WTC11 (cell line): Measurements from ENCODE around the gene PDZD11. TPM values are rescaled to one million over a fixed set of nuclear protein-coding genes. Genes with fewer than 3 reads are reported as not detected.
"Not testable (repeated sequence)": the region's sequence is repeated elsewhere in the genome, so short reads cannot be mapped to it uniquely, and the experiment has no call there.

Source experiments
- ATAC-seq: fragments of 200-7000 bp; cut with Tn5 transposase; 2 replicates; pipeline ENCODE4 v1.10.0; 2021; ENCODE audit warnings: mild to moderate bottlenecking, moderate library complexity
- CTCF ChIA-PET: fragments of 300-600 bp; sonication (Branson Sonifier 250); formaldehyde crosslinking; loops from one replicate; lab custom pipeline; 2021; ENCODE audit warnings: antibody characterized with exemption; lab: Charles Lee
- POLR2A ChIA-PET: fragments of 350-600 bp; sonication (Branson Sonifier 250); formaldehyde crosslinking; loops from one replicate; lab custom pipeline; 2021; ENCODE audit warnings: antibody characterized with exemption; lab: Charles Lee
- DNase-seq: peaks from one replicate; pipeline ENCODE4 v3.0.0; 2021; ENCODE audit warnings: low spot score
- H3K27ac Mint-ChIP-seq: 2 replicates; pipeline ENCODE4 v1.8.0; 2021; ENCODE audit warnings: mixed read lengths
- H3K27me3 Mint-ChIP-seq: 2 replicates; pipeline ENCODE4 v1.8.0; 2021; ENCODE audit warnings: low read depth, mild to moderate bottlenecking, moderate library complexity, mixed read lengths
- H3K36me3 Mint-ChIP-seq: 2 replicates; pipeline ENCODE4 v1.8.0; 2021; ENCODE audit warnings: mixed read lengths
- H3K4me1 Mint-ChIP-seq: 2 replicates; pipeline ENCODE4 v1.8.0; 2022; ENCODE audit warnings: mixed read lengths
- H3K4me3 Mint-ChIP-seq: 2 replicates; pipeline ENCODE4 v1.8.0; 2021; ENCODE audit warnings: mild to moderate bottlenecking, moderate library complexity, mixed read lengths
- H3K9me3 Mint-ChIP-seq: 2 replicates; pipeline ENCODE4 v1.8.0; 2021; ENCODE audit warnings: mixed read lengths
- AFF4 ChIP-seq: sonication (generic); formaldehyde crosslinking; IDR thresholded peaks from 2 replicates; pipeline ENCODE4 v1.8.1; 2023; ENCODE audit warnings: mild to moderate bottlenecking, missing genetic modification reagents, borderline replicate concordance
- AR ChIP-seq: fragments of 250-450 bp; sonication (Bioruptor Pico); IDR thresholded peaks from 2 replicates; pipeline ENCODE4 v1.9.0; 2021; ENCODE audit warnings: mild to moderate bottlenecking
- E2F1 ChIP-seq: sonication (generic); formaldehyde crosslinking; IDR thresholded peaks from 2 replicates; pipeline ENCODE4 v1.8.0; 2022; ENCODE audit warnings: mild to moderate bottlenecking, missing genetic modification reagents
- E2F4 ChIP-seq: sonication (generic); formaldehyde crosslinking; IDR thresholded peaks from 2 replicates; pipeline ENCODE4 v1.8.1; 2022; ENCODE audit warnings: low read depth, mild to moderate bottlenecking, moderate library complexity, missing genetic modification reagents, borderline replicate concordance
- ESRRA ChIP-seq: sonication (generic); formaldehyde crosslinking; IDR thresholded peaks from 2 replicates; pipeline ENCODE4 v1.8.1; 2022; ENCODE audit warnings: mild to moderate bottlenecking, missing genetic modification reagents, borderline replicate concordance
- GABPB1 ChIP-seq: sonication (generic); formaldehyde crosslinking; IDR thresholded peaks from 2 replicates; pipeline ENCODE4 v1.8.1; 2023; ENCODE audit warnings: mild to moderate bottlenecking, missing genetic modification reagents
- HMGXB4 ChIP-seq: sonication (generic); formaldehyde crosslinking; IDR thresholded peaks from 2 replicates; pipeline ENCODE4 v1.8.1; 2023; ENCODE audit warnings: mild to moderate bottlenecking, moderate library complexity, missing genetic modification reagents
- IRF2 ChIP-seq: sonication (generic); formaldehyde crosslinking; IDR thresholded peaks from 2 replicates; pipeline ENCODE4 v1.8.0; 2022; ENCODE audit warnings: low read depth, missing genetic modification reagents, borderline replicate concordance
- PRDM15 ChIP-seq: sonication (generic); formaldehyde crosslinking; IDR thresholded peaks from 2 replicates; pipeline ENCODE4 v1.8.0; 2022; ENCODE audit warnings: missing genetic modification reagents
- PRRX2 ChIP-seq: fragments of 250-450 bp; sonication (Bioruptor Pico); IDR thresholded peaks from 2 replicates; pipeline ENCODE4 v1.8.0; 2021; ENCODE audit warnings: mild to moderate bottlenecking
- ZNF138 ChIP-seq: sonication (generic); formaldehyde crosslinking; conservative IDR thresholded peaks from 2 replicates; pipeline ENCODE4 v1.8.1; 2022; ENCODE audit warnings: mild to moderate bottlenecking, moderate library complexity, missing genetic modification reagents
- ZNF219 ChIP-seq: sonication (generic); formaldehyde crosslinking; IDR thresholded peaks from 2 replicates; pipeline ENCODE4 v1.8.0; 2023; ENCODE audit warnings: missing genetic modification reagents, mild to moderate bottlenecking, borderline replicate concordance
- ZNF232 ChIP-seq: sonication (generic); formaldehyde crosslinking; IDR thresholded peaks from 2 replicates; pipeline ENCODE4 v1.8.0; 2022; ENCODE audit warnings: mild to moderate bottlenecking, missing genetic modification reagents
- total RNA-seq: library from RNA; stranded (reverse); gene quantifications from 3 replicates; pipeline ENCODE4 v1.2.3, GENCODE V29; 2021

PDZD11 gene
- total RNA-seq, 1 experiment from 2014 or later: 27.8 TPM

GRCh38 chrX:70279081-70279480, 10.6 kb downstream of the PDZD11 start (continued):
- TF ChIP-seq HMGXB4 (CRISPR knock-in tag) (no peak), PRRX2 (CRISPR knock-in tag) (no peak), IRF2 (CRISPR knock-in tag) (no peak), PRDM15 (CRISPR knock-in tag) (no peak), ESRRA (no peak), ZNF232 (no peak)

- H3K4me3 Mint-ChIP-seq, DNase-seq, ATAC-seq, H3K27ac Mint-ChIP-seq, H3K27me3 Mint-ChIP-seq, H3K4me1 Mint-ChIP-seq, H3K36me3 Mint-ChIP-seq, H3K9me3 Mint-ChIP-seq: not testable (repeated sequence)
- POLR2A ChIA-PET: interaction anchor here (0.6 kb wide), 2 partner anchors 11 to 235 kb away, joined by 5 to 6 read pairs; no protein-coding TSS in a partner anchor
- CTCF ChIA-PET: interaction anchor here (0.6 to 2.4 kb wide), 10 partner anchors 11 to 1906 kb away, joined by 3 to 14 read pairs (median 4); partner anchors contain the start of genes GDPD2, IGBP1, KIF4A and PDZD11
Measured at GRCh38 chrX:70274029-70274428, 15.7 kb downstream of the PDZD11 start.

- no peak for ATAC-seq
- no peak within 1 kb of the TSS for H3K27ac Mint-ChIP-seq
- POLR2A ChIA-PET: no interaction called here
- DNase-seq: no peak
- no peak within 1 kb of the TSS for H3K4me3 Mint-ChIP-seq
- H3K9me3 Mint-ChIP-seq: peaks cover 6% of the 10 kb centered on the region; the same call in 1 of the 2 replicates
- H3K36me3 Mint-ChIP-seq: no peaks in the 10 kb centered on the region
- CTCF ChIA-PET: interaction anchor here (1.6 kb wide), 1 partner anchor 135 kb away, joined by 4 read pairs; the partner anchor contains the start of gene IGBP1
- peaks cover 8% of the 10 kb centered on the region; the same call in 1 of the 2 replicates for H3K4me1 Mint-ChIP-seq
- peaks cover 4% of the 10 kb centered on the region for H3K27me3 Mint-ChIP-seq
- TF ChIP-seq ZNF219 (CRISPR knock-in tag): no peak
- TF ChIP-seq AFF4 (CRISPR knock-in tag): no peak
- no peak for TF ChIP-seq E2F4
- no peak for TF ChIP-seq GABPB1 (CRISPR knock-in tag)
- TF ChIP-seq E2F1 (CRISPR knock-in tag): no peak
- TF ChIP-seq HMGXB4 (CRISPR knock-in tag): no peak
- TF ChIP-seq ZNF138 (CRISPR knock-in tag): no peak
- no peak for TF ChIP-seq AR (CRISPR knock-in tag)
Measured at GRCh38 chrX:70268034-70268433, 21.7 kb downstream of the PDZD11 start, which contains the start of gene ARR3. TSS of gene ARR3 (plus strand) at chrX:70268334. CDS start at chrX:70269386, 1,052 bp downstream.
